Neutrophil (primary cell): ENCODE data around the gene SOS1.

Source experiments
- H3K27ac ChIP-seq: fragments of 200-600 bp; sonication (generic); 2 replicates; pipeline ENCODE4 v1.5.1; 2016; ENCODE audit warnings: mild to moderate bottlenecking, moderate library complexity
- H3K27me3 ChIP-seq: fragments of 200-600 bp; sonication (generic); 2 replicates; pipeline ENCODE4 v1.6.0; 2016; ENCODE audit warnings: mild to moderate bottlenecking
- H3K36me3 ChIP-seq: fragments of 200-600 bp; sonication (generic); 2 replicates; pipeline ENCODE4 v1.5.1; 2017
- H3K4me1 ChIP-seq, 2 experiments: fragments of 200-600 bp in 1 of 2; sonication (generic) in 1 of 2; 1 replicate in 1 of 2; 2 replicates in 1 of 2; pipeline versions ENCODE4 v1.5.1 to v1.6.1; 2013 to 2016; ENCODE audit warnings: low read depth in 1 of 2, low read length in 1 of 2, mild to moderate bottlenecking in 1 of 2, moderate library complexity in 1 of 2; ENCODE audit not compliant: control insufficient read depth in 1 of 2, insufficient read depth in 1 of 2
- H3K4me3 ChIP-seq, 2 experiments: fragments of 200-600 bp in 1 of 2; sonication (generic) in 1 of 2; 1 replicate in 1 of 2; 2 replicates in 1 of 2; pipeline ENCODE4 v1.5.1; 2013 to 2016; ENCODE audit warnings: low read depth in 1 of 2, low read length in 1 of 2, mild to moderate bottlenecking in 1 of 2, moderate library complexity in 1 of 2
- H3K9me3 ChIP-seq: fragments of 200-600 bp; sonication (generic); 2 replicates; pipeline ENCODE4 v1.5.1; 2016
- TF ChIP-seq, protein P1 (sequence below): fragments of 200-600 bp; sonication (generic); IDR thresholded peaks from 2 replicates; pipeline ENCODE4 v1.5.1; 2016; ENCODE audit warnings: antibody characterized with exemption

The SOS1 gene

DNA sequence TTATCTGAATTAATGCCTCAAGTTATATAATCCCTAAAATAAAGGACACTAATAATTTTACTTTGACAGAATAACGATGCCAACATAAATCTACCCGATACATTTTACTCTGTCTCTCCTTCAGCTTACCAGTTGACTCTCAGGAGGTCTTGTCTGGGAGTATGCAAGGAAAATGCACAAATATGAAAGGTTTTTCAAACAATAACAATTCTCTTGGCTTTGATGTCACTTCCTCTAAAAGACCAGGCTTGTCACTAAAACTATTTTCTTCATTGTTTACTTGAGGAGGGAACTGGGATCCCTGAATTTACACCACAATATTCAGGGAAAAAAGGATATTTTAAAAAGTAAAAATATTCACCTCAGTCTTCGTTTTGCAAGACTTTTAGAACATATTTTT is 97.2 kb downstream of the SOS1 start:
- Histone ChIP-seq H3K36me3 (peaks cover 30% of the 10 kb centered on the region), H3K27ac (no peak overlapping the region), H3K27me3 (no peaks in the 10 kb centered on the region), H3K9me3 (no peaks in the 10 kb centered on the region), H3K4me3 (no peak overlapping the region), H3K4me1 (no peaks in the 10 kb centered on the region)
- TF ChIP-seq, protein P1, sequence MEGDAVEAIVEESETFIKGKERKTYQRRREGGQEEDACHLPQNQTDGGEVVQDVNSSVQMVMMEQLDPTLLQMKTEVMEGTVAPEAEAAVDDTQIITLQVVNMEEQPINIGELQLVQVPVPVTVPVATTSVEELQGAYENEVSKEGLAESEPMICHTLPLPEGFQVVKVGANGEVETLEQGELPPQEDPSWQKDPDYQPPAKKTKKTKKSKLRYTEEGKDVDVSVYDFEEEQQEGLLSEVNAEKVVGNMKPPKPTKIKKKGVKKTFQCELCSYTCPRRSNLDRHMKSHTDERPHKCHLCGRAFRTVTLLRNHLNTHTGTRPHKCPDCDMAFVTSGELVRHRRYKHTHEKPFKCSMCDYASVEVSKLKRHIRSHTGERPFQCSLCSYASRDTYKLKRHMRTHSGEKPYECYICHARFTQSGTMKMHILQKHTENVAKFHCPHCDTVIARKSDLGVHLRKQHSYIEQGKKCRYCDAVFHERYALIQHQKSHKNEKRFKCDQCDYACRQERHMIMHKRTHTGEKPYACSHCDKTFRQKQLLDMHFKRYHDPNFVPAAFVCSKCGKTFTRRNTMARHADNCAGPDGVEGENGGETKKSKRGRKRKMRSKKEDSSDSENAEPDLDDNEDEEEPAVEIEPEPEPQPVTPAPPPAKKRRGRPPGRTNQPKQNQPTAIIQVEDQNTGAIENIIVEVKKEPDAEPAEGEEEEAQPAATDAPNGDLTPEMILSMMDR, result no peak

DNA sequence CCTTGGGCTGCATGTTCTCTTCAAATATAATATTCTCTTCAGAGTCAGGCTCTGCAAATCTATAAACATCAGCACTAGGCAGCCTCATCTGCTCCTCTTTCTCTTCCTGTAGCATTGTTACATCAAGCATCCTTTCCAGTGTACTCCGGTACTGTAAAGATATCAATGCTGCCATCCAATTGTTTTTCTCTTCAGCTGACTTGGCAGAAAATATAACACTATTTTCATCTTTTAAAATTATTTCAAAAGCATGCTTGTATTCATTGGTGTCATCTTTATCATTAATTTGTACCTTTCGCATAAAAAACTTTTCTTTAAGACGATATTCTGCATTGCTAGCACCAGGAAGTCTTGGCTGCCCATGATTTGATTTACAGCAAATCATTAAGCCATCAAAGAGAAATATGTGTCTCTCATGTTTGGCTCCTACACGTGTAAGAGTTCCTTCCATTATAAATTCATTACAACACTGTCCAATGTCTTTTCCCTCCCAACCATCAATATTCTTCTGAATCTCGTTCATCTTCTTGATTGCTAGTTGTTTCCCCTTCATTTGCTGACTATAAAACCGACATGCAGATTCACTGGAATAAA is 98.1 kb downstream of the SOS1 start:
- Histone ChIP-seq H3K27me3 (no peaks in the 10 kb centered on the region), H3K36me3 (peaks cover 24% of the 10 kb centered on the region), H3K4me1 (no peaks in the 10 kb centered on the region), H3K9me3 (no peaks in the 10 kb centered on the region), H3K4me3 (no peak overlapping the region), H3K27ac (no peak overlapping the region)
- TF ChIP-seq, protein P1, result no peak

DNA sequence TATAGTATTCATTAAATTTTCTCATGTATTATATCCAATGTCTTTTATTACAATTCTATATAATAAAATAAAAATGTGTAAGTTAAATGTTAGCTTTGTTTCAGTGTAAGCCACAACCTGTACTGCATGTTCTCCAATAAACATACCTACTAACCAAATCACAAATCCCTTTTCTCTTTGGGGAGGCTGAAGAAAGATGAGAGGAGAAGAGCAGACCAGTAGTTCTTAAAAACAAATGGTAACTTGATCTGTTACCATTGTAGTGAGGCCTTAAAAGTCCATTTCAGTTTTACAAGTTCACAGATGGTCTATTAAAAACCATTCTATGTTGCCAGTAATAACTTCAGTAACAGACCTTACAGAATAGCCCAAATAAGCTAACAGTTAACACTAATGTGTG is 100.5 kb downstream of the SOS1 start:
- peaks cover 18% of the 10 kb centered on the region for H3K36me3 ChIP-seq
- H3K27ac ChIP-seq, result no peak overlapping the region
- TF ChIP-seq, protein P1, result no peak
- H3K4me1 ChIP-seq, result no peaks in the 10 kb centered on the region
- H3K9me3 ChIP-seq, result no peaks in the 10 kb centered on the region
- no peak overlapping the region for H3K4me3 ChIP-seq
- H3K27me3 ChIP-seq, result no peaks in the 10 kb centered on the region

DNA sequence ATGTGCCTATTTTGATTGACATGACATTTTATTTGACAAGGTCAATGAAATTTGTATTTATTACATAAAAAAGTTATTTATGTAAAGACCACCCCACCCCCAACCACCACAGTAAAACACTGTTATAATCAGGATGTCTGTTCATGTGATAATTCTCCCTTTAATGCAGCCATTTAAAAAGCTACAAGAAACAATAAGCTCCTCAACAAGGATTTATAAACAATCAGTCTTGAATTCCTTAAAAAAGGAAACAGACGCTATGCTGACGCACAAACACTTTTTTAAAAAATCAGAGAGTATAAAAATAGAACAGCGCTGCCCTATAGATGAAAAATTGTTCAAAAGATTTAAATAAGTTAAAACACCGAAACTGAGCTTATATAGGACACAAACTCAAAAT is 102.2 kb downstream of the SOS1 start:
- TF ChIP-seq, protein P1, result no peak
- Histone ChIP-seq H3K27ac (no peak overlapping the region), H3K9me3 (no peaks in the 10 kb centered on the region), H3K27me3 (no peaks in the 10 kb centered on the region), H3K4me1 (no peaks in the 10 kb centered on the region), H3K4me3 (no peak overlapping the region), H3K36me3 (peaks cover 20% of the 10 kb centered on the region)

DNA sequence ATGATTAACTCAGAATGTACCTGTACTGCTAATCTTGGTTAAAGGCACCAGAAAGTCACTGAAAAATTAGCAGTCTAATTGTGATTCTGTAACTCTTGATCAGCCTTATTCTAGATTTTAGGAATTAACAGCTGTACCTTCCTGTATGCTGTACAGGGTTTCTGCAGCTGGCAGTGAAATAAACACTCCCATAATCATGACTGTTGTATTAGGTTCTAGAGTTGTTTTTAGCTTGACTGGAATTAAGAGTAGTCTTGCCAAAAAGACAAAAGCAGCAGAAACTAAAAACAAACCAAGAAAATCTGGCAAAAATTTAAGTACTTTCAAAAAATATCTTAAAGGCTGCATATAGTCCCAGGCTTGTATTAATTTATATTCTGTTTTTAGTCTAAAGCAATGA is 103.5 kb downstream of the SOS1 start:
- Histone ChIP-seq H3K4me1 (no peaks in the 10 kb centered on the region), H3K27me3 (no peaks in the 10 kb centered on the region), H3K9me3 (no peaks in the 10 kb centered on the region), H3K4me3 (no peak overlapping the region), H3K36me3 (peaks cover 25% of the 10 kb centered on the region), H3K27ac (no peak overlapping the region)
- TF ChIP-seq, protein P1, result no peak

DNA sequence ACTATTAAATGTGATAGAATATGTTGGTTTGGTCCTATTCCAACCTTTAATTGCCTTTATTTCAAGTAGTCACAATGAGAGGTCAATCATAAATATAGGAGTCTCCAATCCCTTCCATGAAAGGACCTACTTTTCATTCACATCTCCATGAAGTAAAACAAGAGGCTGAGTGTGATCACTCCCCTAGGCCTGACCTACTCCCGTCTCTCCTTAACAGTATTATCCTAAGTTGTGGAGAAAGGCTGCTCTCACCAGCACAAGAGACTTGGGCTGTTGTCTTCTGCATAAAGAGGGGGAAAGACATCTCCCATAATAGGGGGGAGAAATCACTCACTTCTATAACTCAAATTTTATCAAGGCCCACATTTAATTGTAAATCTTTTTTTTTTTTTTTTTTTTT is 105.4 kb downstream of the SOS1 start:
- no peaks in the 10 kb centered on the region for H3K4me1 ChIP-seq
- no peak overlapping the region for H3K4me3 ChIP-seq
- H3K27ac ChIP-seq, result no peak overlapping the region
- no peaks in the 10 kb centered on the region for H3K27me3 ChIP-seq
- TF ChIP-seq, protein P1, result no peak
- H3K9me3 ChIP-seq, result no peaks in the 10 kb centered on the region
- peaks cover 28% of the 10 kb centered on the region for H3K36me3 ChIP-seq
